Gastroesophageal sphincter (tissue), 3 donors: ENCODE data around the gene LDLRAP1.

Source experiments
- CTCF ChIP-seq, 4 experiments: fragments of 200-600 bp in 2 of 4; fragments of 450-650 bp in 2 of 4; sonication (generic) in 1 of 4; IDR thresholded peaks; one replicate each; pipeline ENCODE4 v1.5.1; 2017 to 2019; ENCODE audit warnings: antibody characterized with exemption in 4 of 4, mild to moderate bottlenecking in 2 of 4, moderate library complexity in 2 of 4
- POLR2A ChIP-seq, 2 donors: fragments of 450-650 bp; IDR thresholded peaks; one replicate each; pipeline ENCODE4 v1.6.1; 2017; ENCODE audit warnings: antibody characterized with exemption in 2 of 2, mild to moderate bottlenecking in 2 of 2, moderate library complexity in 1 of 2

- TF ChIP-seq CTCF (IDR thresholded peaks at IDR 0.05) (peak; percentile 8 to 35 (median 28)), POLR2A (IDR thresholded peaks at IDR 0.05) (no peak)
These were observed 67.6 kb downstream of the LDLRAP1 start for GRCh38 chr1:25610822-25611630.
